ENCODE measurements around the gene P2RY14.
"Not testable (repeated sequence)": the region's sequence is repeated elsewhere in the genome, so short reads cannot be mapped to it uniquely, and the experiment has no call there.

Gene P2RY14

GRCh38 chr3:151178208-151178845 lies 100.0 kb downstream of the P2RY14 start:
- no peak for DNase-seq (ENCODE audit: extremely low read depth, low read depth)
- H3K4me3 ChIP-seq (replicated peaks; ENCODE audit: low read depth, low read length) = no peak overlapping the region
- TF ChIP-seq, protein P1, sequence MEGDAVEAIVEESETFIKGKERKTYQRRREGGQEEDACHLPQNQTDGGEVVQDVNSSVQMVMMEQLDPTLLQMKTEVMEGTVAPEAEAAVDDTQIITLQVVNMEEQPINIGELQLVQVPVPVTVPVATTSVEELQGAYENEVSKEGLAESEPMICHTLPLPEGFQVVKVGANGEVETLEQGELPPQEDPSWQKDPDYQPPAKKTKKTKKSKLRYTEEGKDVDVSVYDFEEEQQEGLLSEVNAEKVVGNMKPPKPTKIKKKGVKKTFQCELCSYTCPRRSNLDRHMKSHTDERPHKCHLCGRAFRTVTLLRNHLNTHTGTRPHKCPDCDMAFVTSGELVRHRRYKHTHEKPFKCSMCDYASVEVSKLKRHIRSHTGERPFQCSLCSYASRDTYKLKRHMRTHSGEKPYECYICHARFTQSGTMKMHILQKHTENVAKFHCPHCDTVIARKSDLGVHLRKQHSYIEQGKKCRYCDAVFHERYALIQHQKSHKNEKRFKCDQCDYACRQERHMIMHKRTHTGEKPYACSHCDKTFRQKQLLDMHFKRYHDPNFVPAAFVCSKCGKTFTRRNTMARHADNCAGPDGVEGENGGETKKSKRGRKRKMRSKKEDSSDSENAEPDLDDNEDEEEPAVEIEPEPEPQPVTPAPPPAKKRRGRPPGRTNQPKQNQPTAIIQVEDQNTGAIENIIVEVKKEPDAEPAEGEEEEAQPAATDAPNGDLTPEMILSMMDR (IDR thresholded peaks at IDR 0.05; ENCODE audit: low read depth, low read length, missing control alignments) = no peak

DNA sequence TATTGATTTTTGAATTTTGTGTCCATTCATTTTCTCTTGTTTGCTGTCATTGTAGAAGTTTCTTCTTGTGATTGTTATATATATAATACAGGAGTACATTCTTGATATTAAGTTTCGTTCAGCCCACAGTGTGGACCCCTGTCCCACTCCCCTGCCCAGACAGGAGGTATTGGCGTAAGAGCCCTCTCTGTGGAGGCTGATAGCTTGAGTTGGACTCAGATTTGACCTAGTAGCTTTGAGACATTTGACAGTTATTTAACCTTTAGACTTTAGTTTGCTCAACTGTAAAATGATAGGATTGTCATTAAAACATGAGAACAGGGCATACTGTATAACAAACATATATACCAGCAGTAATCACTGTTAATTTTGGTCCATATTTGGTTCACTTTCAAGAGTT lies 102.4 kb downstream of the P2RY14 start:
- H3K4me3 ChIP-seq (replicated peaks; ENCODE audit: low read depth, low read length) = no peak overlapping the region
- TF ChIP-seq, protein P1 (IDR thresholded peaks at IDR 0.05; ENCODE audit: low read depth, low read length, missing control alignments) = no peak
- no peak for DNase-seq (ENCODE audit: extremely low read depth, low read depth)

DNA sequence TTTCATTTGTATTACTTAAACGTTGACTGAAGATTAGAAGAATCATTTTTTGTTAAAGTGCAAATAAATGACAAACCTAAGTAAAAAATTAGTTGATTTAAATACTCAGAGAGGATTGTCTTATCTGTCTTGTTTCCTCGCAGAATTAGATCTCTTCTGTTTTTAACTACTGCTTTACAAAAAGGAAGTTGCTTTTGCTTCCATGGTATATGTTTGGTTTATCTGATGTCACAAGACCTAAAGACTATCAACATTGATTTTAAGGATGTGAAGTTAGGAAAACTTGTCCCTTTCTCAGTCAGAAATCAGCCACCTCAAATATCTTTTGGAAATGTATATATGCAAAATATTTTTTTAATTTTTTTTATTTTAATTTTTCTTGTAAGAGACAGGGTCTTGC lies 104.0 kb downstream of the P2RY14 start:
- H3K4me3 ChIP-seq (replicated peaks; ENCODE audit: low read depth, low read length) = no peak overlapping the region
- DNase-seq (ENCODE audit: extremely low read depth, low read depth) = no peak

DNA sequence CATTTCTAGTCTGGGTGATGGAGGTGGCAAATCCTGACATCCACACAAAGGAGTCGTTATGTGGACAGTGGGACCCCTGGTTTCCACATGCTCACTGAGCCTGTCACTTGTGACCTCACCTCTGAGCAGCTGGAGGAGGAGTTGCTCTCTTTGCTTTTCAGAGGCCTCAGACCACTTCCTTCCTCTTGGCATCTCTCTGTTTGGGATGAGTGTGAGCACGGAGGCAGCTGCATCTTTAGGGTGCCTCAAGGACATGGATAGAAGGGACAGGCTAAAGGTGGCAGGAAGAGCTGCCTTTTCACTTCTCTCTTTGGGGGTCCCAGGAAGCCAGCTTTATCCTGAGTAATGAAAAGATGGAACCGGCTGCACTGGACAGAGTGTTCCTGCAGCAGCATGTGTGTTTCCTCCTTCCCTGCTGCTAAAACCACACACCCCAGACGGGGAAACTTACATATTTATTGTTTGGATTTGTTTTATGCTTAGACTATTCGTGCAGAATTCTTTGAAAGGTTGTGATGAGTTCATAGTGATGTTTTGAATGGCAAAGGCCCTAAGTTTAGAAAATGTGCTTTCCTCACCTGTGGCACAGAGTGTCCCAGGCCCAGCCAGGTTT lies 107.1 kb downstream of the P2RY14 start:
- H3K4me3 ChIP-seq (replicated peaks; ENCODE audit: low read depth, low read length) = no peak overlapping the region
- TF ChIP-seq, protein P1 (IDR thresholded peaks at IDR 0.05; ENCODE audit: low read depth, low read length, missing control alignments) = no peak
- no peak for DNase-seq (ENCODE audit: extremely low read depth, low read depth)

More for the DNA sequence above, 104.0 kb downstream of the P2RY14 start:
- TF ChIP-seq, protein P1 (IDR thresholded peaks at IDR 0.05; ENCODE audit: low read depth, low read length, missing control alignments) = no peak

DNA sequence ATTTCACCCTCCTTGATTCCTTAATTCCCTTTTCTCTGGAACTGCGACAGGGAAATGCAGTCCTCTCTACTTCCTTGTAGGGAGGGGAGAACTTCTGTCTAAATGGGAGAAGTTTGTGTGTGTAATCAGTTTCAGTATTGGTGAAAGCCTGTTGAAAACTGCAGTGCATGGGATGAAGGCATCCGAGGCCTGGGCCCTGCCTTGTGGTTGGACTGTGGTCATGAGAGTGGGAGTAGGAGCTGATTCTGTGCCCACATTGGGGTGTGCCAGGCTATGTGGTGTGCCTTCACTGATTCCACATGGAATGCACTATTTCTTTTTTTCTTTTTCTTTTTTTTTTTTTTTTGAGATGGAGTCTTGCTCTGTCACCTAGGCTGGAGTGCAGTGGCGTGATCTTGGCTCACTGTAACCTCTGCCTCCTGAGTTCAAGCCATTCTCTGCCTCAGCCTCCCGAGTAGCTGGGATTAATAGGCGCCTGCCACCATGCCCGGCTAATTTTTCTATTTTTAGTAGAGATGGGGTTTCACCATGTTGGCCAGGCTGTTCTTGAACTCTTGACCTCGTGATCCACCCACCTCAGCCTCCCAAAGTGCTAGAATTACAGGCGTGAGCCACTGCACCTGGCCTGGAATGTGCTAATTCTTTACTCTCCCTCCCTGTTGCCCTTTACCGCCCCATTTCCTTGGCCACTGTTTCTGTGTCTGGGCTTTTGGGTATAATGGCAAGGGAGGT lies 108.2 kb downstream of the P2RY14 start:
- not testable (repeated sequence) for DNase-seq (ENCODE audit: extremely low read depth, low read depth); H3K4me3 ChIP-seq (replicated peaks; ENCODE audit: low read depth, low read length)

DNA sequence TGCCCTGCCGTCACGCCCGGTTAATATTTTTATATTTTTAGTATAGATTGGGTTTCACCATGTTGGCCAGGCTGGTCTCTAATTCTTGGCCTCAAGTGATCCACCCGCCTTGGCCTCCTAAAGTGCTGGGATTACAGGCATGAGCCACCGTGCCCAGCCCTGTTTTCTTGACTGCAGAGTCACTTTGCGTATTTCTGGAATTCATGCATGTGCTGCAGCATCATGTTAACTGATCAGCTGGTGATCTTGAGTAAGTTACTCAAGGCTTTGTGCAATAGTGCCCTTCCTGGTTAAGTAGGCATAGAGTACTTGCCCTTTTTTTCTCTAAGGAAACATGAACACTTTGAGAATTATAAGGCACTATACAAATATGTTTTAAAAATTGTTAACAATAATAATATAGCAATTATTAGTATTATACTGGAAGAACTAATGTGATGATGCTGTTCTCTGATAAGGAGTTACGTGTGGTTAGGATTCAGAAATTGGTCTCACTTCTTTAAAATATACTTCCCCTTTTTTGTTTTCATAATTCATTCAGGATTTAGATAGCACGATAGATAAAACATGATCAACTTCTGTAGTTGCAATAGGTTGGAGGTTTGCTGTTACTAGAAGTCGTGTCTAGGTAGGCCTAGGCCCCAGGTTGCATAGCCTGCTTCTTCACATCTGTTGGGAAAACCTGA lies 108.9 kb downstream of the P2RY14 start:
- H3K4me3 ChIP-seq (replicated peaks; ENCODE audit: low read depth, low read length) = no peak overlapping the region
- TF ChIP-seq, protein P1 (IDR thresholded peaks at IDR 0.05; ENCODE audit: low read depth, low read length, missing control alignments) = no peak
- DNase-seq (ENCODE audit: extremely low read depth, low read depth) = no peak
